ENCODE data around the gene NPM3. TPM values are rescaled to one million over a fixed set of nuclear protein-coding genes. Genes with fewer than 3 reads are reported as not detected.

NPM3 gene
- total RNA-seq, 1 experiment from 2014 or later = 260 TPM

GRCh38 chr10:101774589-101775272 lies 8.5 kb downstream of the NPM3 start (continued):
- TF ChIP-seq, protein P1, sequence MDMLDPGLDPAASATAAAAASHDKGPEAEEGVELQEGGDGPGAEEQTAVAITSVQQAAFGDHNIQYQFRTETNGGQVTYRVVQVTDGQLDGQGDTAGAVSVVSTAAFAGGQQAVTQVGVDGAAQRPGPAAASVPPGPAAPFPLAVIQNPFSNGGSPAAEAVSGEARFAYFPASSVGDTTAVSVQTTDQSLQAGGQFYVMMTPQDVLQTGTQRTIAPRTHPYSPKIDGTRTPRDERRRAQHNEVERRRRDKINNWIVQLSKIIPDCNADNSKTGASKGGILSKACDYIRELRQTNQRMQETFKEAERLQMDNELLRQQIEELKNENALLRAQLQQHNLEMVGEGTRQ (CRISPR knock-in tag; IDR thresholded peaks at IDR 0.05) = peak; percentile 42; the same call in 1 of the 2 replicates
- TF ChIP-seq MXD4 (CRISPR knock-in tag; IDR thresholded peaks at IDR 0.05; ENCODE audit: borderline replicate concordance) (no peak), ATF3 (CRISPR knock-in tag; conservative IDR thresholded peaks at IDR 0.05) (0 out of 2 replicates have a peak, but pooled peaks have one; percentile 41)
- TF ChIP-seq, protein P2, sequence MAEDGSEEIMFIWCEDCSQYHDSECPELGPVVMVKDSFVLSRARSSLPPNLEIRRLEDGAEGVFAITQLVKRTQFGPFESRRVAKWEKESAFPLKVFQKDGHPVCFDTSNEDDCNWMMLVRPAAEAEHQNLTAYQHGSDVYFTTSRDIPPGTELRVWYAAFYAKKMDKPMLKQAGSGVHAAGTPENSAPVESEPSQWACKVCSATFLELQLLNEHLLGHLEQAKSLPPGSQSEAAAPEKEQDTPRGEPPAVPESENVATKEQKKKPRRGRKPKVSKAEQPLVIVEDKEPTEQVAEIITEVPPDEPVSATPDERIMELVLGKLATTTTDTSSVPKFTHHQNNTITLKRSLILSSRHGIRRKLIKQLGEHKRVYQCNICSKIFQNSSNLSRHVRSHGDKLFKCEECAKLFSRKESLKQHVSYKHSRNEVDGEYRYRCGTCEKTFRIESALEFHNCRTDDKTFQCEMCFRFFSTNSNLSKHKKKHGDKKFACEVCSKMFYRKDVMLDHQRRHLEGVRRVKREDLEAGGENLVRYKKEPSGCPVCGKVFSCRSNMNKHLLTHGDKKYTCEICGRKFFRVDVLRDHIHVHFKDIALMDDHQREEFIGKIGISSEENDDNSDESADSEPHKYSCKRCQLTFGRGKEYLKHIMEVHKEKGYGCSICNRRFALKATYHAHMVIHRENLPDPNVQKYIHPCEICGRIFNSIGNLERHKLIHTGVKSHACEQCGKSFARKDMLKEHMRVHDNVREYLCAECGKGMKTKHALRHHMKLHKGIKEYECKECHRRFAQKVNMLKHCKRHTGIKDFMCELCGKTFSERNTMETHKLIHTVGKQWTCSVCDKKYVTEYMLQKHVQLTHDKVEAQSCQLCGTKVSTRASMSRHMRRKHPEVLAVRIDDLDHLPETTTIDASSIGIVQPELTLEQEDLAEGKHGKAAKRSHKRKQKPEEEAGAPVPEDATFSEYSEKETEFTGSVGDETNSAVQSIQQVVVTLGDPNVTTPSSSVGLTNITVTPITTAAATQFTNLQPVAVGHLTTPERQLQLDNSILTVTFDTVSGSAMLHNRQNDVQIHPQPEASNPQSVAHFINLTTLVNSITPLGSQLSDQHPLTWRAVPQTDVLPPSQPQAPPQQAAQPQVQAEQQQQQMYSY (CRISPR knock-in tag; IDR thresholded peaks at IDR 0.05) = no peak
- TF ChIP-seq, protein P3, sequence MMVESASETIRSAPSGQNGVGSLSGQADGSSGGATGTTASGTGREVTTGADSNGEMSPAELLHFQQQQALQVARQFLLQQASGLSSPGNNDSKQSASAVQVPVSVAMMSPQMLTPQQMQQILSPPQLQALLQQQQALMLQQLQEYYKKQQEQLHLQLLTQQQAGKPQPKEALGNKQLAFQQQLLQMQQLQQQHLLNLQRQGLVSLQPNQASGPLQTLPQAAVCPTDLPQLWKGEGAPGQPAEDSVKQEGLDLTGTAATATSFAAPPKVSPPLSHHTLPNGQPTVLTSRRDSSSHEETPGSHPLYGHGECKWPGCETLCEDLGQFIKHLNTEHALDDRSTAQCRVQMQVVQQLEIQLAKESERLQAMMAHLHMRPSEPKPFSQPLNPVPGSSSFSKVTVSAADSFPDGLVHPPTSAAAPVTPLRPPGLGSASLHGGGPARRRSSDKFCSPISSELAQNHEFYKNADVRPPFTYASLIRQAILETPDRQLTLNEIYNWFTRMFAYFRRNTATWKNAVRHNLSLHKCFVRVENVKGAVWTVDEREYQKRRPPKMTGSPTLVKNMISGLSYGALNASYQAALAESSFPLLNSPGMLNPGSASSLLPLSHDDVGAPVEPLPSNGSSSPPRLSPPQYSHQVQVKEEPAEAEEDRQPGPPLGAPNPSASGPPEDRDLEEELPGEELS (CRISPR knock-in tag; IDR thresholded peaks at IDR 0.05) = peak; percentile 86

- DNase-seq (ENCODE audit: low spot score) (no peak), ATAC-seq (no peak)
- Mint-ChIP-seq H3K27me3 (ENCODE audit: low read depth) (peaks cover 68% of the 10 kb centered on the region), H3K4me1 (peaks cover 49% of the 10 kb centered on the region), H3K9me3 (no peaks in the 10 kb centered on the region), H3K27ac (no peak overlapping the region), H3K36me3 (no peaks in the 10 kb centered on the region), H3K4me3 (peak overlapping the region; percentile 61)
- CTCF ChIA-PET = interaction anchor here (0.6 to 8.3 kb wide), 22 partner anchors 8 to 721 kb away, joined by 3 to 110 read pairs (median 5); partner anchors contain the start of genes ARMH3, KCNIP2 and NPM3
- POLR2A ChIA-PET = interaction anchor here (0.7 to 2.5 kb wide), 5 partner anchors 9 to 171 kb away, joined by 3 to 11 read pairs (median 6); partner anchors contain the start of genes NPM3 and OGA
- no peak for TF ChIP-seq IRF2 (CRISPR knock-in tag; IDR thresholded peaks at IDR 0.05; ENCODE audit: borderline replicate concordance, low read depth)
- TF ChIP-seq, protein P4, sequence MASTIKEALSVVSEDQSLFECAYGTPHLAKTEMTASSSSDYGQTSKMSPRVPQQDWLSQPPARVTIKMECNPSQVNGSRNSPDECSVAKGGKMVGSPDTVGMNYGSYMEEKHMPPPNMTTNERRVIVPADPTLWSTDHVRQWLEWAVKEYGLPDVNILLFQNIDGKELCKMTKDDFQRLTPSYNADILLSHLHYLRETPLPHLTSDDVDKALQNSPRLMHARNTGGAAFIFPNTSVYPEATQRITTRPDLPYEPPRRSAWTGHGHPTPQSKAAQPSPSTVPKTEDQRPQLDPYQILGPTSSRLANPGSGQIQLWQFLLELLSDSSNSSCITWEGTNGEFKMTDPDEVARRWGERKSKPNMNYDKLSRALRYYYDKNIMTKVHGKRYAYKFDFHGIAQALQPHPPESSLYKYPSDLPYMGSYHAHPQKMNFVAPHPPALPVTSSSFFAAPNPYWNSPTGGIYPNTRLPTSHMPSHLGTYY (CRISPR knock-in tag; IDR thresholded peaks at IDR 0.05) = no peak
- TF ChIP-seq TCF7 (CRISPR knock-in tag; IDR thresholded peaks at IDR 0.05; ENCODE audit: low read depth) = no peak
- TF ChIP-seq, protein P5, sequence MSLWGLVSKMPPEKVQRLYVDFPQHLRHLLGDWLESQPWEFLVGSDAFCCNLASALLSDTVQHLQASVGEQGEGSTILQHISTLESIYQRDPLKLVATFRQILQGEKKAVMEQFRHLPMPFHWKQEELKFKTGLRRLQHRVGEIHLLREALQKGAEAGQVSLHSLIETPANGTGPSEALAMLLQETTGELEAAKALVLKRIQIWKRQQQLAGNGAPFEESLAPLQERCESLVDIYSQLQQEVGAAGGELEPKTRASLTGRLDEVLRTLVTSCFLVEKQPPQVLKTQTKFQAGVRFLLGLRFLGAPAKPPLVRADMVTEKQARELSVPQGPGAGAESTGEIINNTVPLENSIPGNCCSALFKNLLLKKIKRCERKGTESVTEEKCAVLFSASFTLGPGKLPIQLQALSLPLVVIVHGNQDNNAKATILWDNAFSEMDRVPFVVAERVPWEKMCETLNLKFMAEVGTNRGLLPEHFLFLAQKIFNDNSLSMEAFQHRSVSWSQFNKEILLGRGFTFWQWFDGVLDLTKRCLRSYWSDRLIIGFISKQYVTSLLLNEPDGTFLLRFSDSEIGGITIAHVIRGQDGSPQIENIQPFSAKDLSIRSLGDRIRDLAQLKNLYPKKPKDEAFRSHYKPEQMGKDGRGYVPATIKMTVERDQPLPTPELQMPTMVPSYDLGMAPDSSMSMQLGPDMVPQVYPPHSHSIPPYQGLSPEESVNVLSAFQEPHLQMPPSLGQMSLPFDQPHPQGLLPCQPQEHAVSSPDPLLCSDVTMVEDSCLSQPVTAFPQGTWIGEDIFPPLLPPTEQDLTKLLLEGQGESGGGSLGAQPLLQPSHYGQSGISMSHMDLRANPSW (CRISPR knock-in tag; conservative IDR thresholded peaks at IDR 0.05; ENCODE audit: low read depth) = no peak
- no peak for TF ChIP-seq TEAD4 (CRISPR knock-in tag; IDR thresholded peaks at IDR 0.05)
- no peak for TF ChIP-seq RELA (CRISPR knock-in tag; IDR thresholded peaks at IDR 0.05; ENCODE audit: borderline replicate concordance)
- no peak for TF ChIP-seq MYBL2 (CRISPR knock-in tag; IDR thresholded peaks at IDR 0.05)
- TF ChIP-seq SP1 (CRISPR knock-in tag; conservative IDR thresholded peaks at IDR 0.05) = no peak
- no peak for TF ChIP-seq KAT7 (CRISPR knock-in tag; IDR thresholded peaks at IDR 0.05; ENCODE audit: borderline replicate concordance)
- no peak for TF ChIP-seq CREM (CRISPR knock-in tag; IDR thresholded peaks at IDR 0.05)
- TF ChIP-seq SMAD4 (CRISPR knock-in tag; IDR thresholded peaks at IDR 0.05) = no peak
- TF ChIP-seq ATF3 (CRISPR knock-in tag; conservative IDR thresholded peaks at IDR 0.05) = no peak
- TF ChIP-seq ELF4 (CRISPR knock-in tag; IDR thresholded peaks at IDR 0.05; ENCODE audit: low read depth) = no peak
- TF ChIP-seq, protein P6, sequence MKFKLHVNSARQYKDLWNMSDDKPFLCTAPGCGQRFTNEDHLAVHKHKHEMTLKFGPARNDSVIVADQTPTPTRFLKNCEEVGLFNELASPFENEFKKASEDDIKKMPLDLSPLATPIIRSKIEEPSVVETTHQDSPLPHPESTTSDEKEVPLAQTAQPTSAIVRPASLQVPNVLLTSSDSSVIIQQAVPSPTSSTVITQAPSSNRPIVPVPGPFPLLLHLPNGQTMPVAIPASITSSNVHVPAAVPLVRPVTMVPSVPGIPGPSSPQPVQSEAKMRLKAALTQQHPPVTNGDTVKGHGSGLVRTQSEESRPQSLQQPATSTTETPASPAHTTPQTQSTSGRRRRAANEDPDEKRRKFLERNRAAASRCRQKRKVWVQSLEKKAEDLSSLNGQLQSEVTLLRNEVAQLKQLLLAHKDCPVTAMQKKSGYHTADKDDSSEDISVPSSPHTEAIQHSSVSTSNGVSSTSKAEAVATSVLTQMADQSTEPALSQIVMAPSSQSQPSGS (CRISPR knock-in tag; IDR thresholded peaks at IDR 0.05; ENCODE audit: borderline replicate concordance, low read depth) = no peak
Measured at GRCh38 chr10:101773923-101774588, 9.2 kb downstream of the NPM3 start.
